ENCODE results near the gene TCEA2. TPM values are rescaled to one million over a fixed set of nuclear protein-coding genes. Genes with fewer than 3 reads are reported as not detected.

Gene TCEA2
- total and polyA plus RNA-seq, 2 of the 13 experiments (the other 11 are each of a cell fraction or from before 2014, with no cell fraction given), result 28.1 to 33.7 TPM

- Histone ChIP-seq H3K79me2 (ENCODE audit: insufficient read depth, low read length) (peaks cover 4% of the 10 kb centered on the region), H3K9me3 (ENCODE audit: low read length) (no peaks in the 10 kb centered on the region), H2AFZ (ENCODE audit: low read length) (no peak overlapping the region), H3K27ac (ENCODE audit: extremely low read length, insufficient read depth, low read length) (peak overlapping the region; percentile 92), H3K36me3 (replicated peaks in 1 of 2; ENCODE audit: control insufficient read depth in 1 of 2, insufficient read depth in 2 of 2, low read length in 2 of 2) (peaks cover 53 to 76% of the 10 kb centered on the region in 2 experiments), H3K4me1 (ENCODE audit: insufficient read depth, low read length) (peaks cover 42% of the 10 kb centered on the region), H3K4me3 (replicated peaks in 1 of 3; ENCODE audit: insufficient read depth in 1 of 3, low read depth in 2 of 3, low read length in 3 of 3) (peak overlapping the region in 2 of 3 experiments; percentile 17 to 63; a peak in 4 of 6 replicates), H4K20me1 (ENCODE audit: insufficient read depth, low read length) (no peaks in the 10 kb centered on the region), H3K9ac (ENCODE audit: insufficient read depth, low read depth, low read length) (peak overlapping the region; percentile 71), H3K27me3 (ENCODE audit: control insufficient read depth in 1 of 2, insufficient read depth in 2 of 2, low read length in 2 of 2) (no peaks in the 10 kb centered on the region), H3K4me2 (ENCODE audit: low read depth, low read length) (peak overlapping the region; percentile 84)
- ATAC-seq (peak; percentile 68), DNase-seq (ENCODE audit: low spot score) (no peak), FAIRE-seq (peak; percentile 12)
- in situ Hi-C loops (cut with HindIII; ENCODE audit: extremely low pct_ligation_motif_present, low pct_unique_long_range_greater_than_20kb), result loop anchor here (5.0 kb wide), 1 partner anchor 41 kb away; the partner anchor contains the start of gene PRPF6
- TSS peak; percentile 88 for BruUV-seq (replicated peaks)
- ChIA-PET POLR2A (interaction anchor here (0.6 to 5.0 kb wide), 23 partner anchors 9 to 286 kb away, joined by 3 to 81 read pairs (median 4); partner anchors contain the start of genes C20orf204, PRPF6, SAMD10 and SOX18), CTCF (ENCODE audit: low intra/inter-chr PET ratio, low total read pairs) (interaction anchor here (1.3 kb wide), 1 partner anchor 46 kb away, joined by 4 read pairs; no protein-coding TSS in a partner anchor)
- 38% methylated on average over 15 of the region's 15 CpGs for WGBS (ENCODE audit: low lambda C conversion rate)
- intact Hi-C loops (cut with micrococcal nuclease; ENCODE audit: unreplicated experiment), result loop anchor here (1.0 kb wide), 3 partner anchors 13 to 42 kb away; partner anchors contain the start of genes C20orf204 and PRPF6
- no peak for TF ChIP-seq NFATC3 (CRISPR knock-in tag; IDR thresholded peaks at IDR 0.05)
- no peak; the same call in 1 of the 2 replicates for TF ChIP-seq ETV5 (CRISPR knock-in tag; IDR thresholded peaks at IDR 0.05; ENCODE audit: borderline replicate concordance)
- peak; percentile 63; the same call in 1 of the 2 replicates for TF ChIP-seq ZSCAN21 (CRISPR knock-in tag; IDR thresholded peaks at IDR 0.05; ENCODE audit: borderline replicate concordance)
- 0 out of 2 replicates have a peak, but pooled peaks have one; percentile 2 for TF ChIP-seq ZNF614 (CRISPR knock-in tag; IDR thresholded peaks at IDR 0.05; ENCODE audit: borderline replicate concordance)
- TF ChIP-seq, protein P1, sequence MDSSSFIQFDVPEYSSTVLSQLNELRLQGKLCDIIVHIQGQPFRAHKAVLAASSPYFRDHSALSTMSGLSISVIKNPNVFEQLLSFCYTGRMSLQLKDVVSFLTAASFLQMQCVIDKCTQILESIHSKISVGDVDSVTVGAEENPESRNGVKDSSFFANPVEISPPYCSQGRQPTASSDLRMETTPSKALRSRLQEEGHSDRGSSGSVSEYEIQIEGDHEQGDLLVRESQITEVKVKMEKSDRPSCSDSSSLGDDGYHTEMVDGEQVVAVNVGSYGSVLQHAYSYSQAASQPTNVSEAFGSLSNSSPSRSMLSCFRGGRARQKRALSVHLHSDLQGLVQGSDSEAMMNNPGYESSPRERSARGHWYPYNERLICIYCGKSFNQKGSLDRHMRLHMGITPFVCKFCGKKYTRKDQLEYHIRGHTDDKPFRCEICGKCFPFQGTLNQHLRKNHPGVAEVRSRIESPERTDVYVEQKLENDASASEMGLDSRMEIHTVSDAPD (CRISPR knock-in tag; IDR thresholded peaks at IDR 0.05), result no peak
- TF ChIP-seq ZNF749 (CRISPR knock-in tag; IDR thresholded peaks at IDR 0.05; ENCODE audit: borderline replicate concordance), result 0 out of 2 replicates have a peak, but pooled peaks have one; percentile 12
- TF ChIP-seq ZIK1 (CRISPR knock-in tag; IDR thresholded peaks at IDR 0.05; ENCODE audit: borderline replicate concordance, low read depth), result no peak; the same call in 1 of the 2 replicates
- no peak for TF ChIP-seq EZH2 (conservative IDR thresholded peaks at IDR 0.05; ENCODE audit: low read depth, low read length)
- no peak for TF ChIP-seq ZNF34 (CRISPR knock-in tag; IDR thresholded peaks at IDR 0.05; ENCODE audit: borderline replicate concordance)
- no peak; the same call in 1 of the 2 replicates for TF ChIP-seq ZSCAN22 (CRISPR knock-in tag; IDR thresholded peaks at IDR 0.05)
- TF ChIP-seq ATM (IDR thresholded peaks at IDR 0.05; ENCODE audit: borderline replicate concordance), result no peak
- no peak for TF ChIP-seq SMAD9 (CRISPR knock-in tag; IDR thresholded peaks at IDR 0.05)
- TF ChIP-seq, protein P2, sequence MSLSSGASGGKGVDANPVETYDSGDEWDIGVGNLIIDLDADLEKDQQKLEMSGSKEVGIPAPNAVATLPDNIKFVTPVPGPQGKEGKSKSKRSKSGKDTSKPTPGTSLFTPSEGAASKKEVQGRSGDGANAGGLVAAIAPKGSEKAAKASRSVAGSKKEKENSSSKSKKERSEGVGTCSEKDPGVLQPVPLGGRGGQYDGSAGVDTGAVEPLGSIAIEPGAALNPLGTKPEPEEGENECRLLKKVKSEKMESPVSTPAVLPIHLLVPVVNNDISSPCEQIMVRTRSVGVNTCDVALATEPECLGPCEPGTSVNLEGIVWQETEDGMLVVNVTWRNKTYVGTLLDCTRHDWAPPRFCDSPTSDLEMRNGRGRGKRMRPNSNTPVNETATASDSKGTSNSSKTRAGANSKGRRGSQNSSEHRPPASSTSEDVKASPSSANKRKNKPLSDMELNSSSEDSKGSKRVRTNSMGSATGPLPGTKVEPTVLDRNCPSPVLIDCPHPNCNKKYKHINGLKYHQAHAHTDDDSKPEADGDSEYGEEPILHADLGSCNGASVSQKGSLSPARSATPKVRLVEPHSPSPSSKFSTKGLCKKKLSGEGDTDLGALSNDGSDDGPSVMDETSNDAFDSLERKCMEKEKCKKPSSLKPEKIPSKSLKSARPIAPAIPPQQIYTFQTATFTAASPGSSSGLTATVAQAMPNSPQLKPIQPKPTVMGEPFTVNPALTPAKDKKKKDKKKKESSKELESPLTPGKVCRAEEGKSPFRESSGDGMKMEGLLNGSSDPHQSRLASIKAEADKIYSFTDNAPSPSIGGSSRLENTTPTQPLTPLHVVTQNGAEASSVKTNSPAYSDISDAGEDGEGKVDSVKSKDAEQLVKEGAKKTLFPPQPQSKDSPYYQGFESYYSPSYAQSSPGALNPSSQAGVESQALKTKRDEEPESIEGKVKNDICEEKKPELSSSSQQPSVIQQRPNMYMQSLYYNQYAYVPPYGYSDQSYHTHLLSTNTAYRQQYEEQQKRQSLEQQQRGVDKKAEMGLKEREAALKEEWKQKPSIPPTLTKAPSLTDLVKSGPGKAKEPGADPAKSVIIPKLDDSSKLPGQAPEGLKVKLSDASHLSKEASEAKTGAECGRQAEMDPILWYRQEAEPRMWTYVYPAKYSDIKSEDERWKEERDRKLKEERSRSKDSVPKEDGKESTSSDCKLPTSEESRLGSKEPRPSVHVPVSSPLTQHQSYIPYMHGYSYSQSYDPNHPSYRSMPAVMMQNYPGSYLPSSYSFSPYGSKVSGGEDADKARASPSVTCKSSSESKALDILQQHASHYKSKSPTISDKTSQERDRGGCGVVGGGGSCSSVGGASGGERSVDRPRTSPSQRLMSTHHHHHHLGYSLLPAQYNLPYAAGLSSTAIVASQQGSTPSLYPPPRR (CRISPR knock-in tag; IDR thresholded peaks at IDR 0.05; ENCODE audit: borderline replicate concordance), result no peak
- no peak for TF ChIP-seq BHLHE40 (IDR thresholded peaks at IDR 0.05; ENCODE audit: low read length)
- TF ChIP-seq ZNF597 (CRISPR knock-in tag; IDR thresholded peaks at IDR 0.05), result no peak
These were observed 39.4 kb upstream of the TCEA2 start for GRCh38 chr20:64023361-64024140.
